GM12873 (cell line): ENCODE measurements around the gene RAB3A.

ENCODE experiments used
- CTCF ChIP-seq: IDR thresholded peaks from 2 replicates; pipeline ENCODE4 v1.5.1; 2012; ENCODE audit warnings: low read depth, mild to moderate bottlenecking, moderate library complexity, low read length, control low read depth; ENCODE audit not compliant: insufficient read depth; ENCODE audit errors: missing control alignments

Gene RAB3A

GRCh38 chr19:18234194-18234593 is 30.4 kb upstream of the RAB3A start:
- no peak for TF ChIP-seq CTCF

- TF ChIP-seq CTCF, result no peak
Measured at GRCh38 chr19:18233224-18233825, 29.5 kb upstream of the RAB3A start.

GRCh38 chr19:18232540-18233223 is 28.8 kb upstream of the RAB3A start:
- TF ChIP-seq CTCF, result no peak

- no peak for TF ChIP-seq CTCF
Measured at GRCh38 chr19:18231775-18232174, 27.9 kb upstream of the RAB3A start.

- no peak for TF ChIP-seq CTCF
Measured at GRCh38 chr19:18230941-18231734, 27.3 kb upstream of the RAB3A start.

GRCh38 chr19:18229915-18230314 is 26.1 kb upstream of the RAB3A start:
- no peak for TF ChIP-seq CTCF

- peak; percentile 70 for TF ChIP-seq CTCF
Measured at GRCh38 chr19:18229474-18229873, 25.6 kb upstream of the RAB3A start.
